Left ventricle myocardium inferior (tissue), 1 donor: ENCODE data around the gene LAMTOR2. TPM values are rescaled to one million over a fixed set of nuclear protein-coding genes. Genes with fewer than 3 reads are reported as not detected.
A peak's percentile ranks its signal among the peaks of the same experiment; 100 is the strongest.

Experiments used
- DNase-seq: peaks from one replicate; pipeline ENCODE4 v3.0.0-alpha.2; 2020
- H3K27ac ChIP-seq: fragments of 200-600 bp; replicated peaks from 2 replicates; pipeline ENCODE4 v1.8.0; 2021
- H3K27me3 ChIP-seq: fragments of 200-600 bp; 2 replicates; pipeline ENCODE4 v1.8.0; 2021; ENCODE audit warnings: low read depth
- H3K36me3 ChIP-seq: fragments of 200-600 bp; 2 replicates; pipeline ENCODE4 v1.8.0; 2021
- H3K4me1 ChIP-seq: fragments of 200-600 bp; 2 replicates; pipeline ENCODE4 v1.8.0; 2021
- H3K4me3 ChIP-seq: fragments of 200-600 bp; 2 replicates; pipeline ENCODE4 v1.8.0; 2021; ENCODE audit warnings: mild to moderate bottlenecking, moderate library complexity
- H3K9me3 ChIP-seq: fragments of 200-600 bp; replicated peaks from 2 replicates; pipeline ENCODE4 v1.8.0; 2021
- intact Hi-C: fragments of 100-400 bp; cut with micrococcal nuclease; formaldehyde crosslinking; loops from one replicate; pipeline ENCODE4 v1.11.0; 2022
- total RNA-seq: library from RNA; stranded (reverse); fragmentation: NEBNext Ultra II Directional; extraction: Animal tissue kit (Norgen Biotek cat#: 25700); gene quantifications from one replicate; pipeline ENCODE4 v1.2.1, GENCODE V29; 2021
- TF ChIP-seq, protein P1 (sequence below): fragments of 200-600 bp; IDR thresholded peaks from 2 replicates; pipeline ENCODE4 v1.8.0; 2021; ENCODE audit warnings: antibody characterized with exemption, mild to moderate bottlenecking, borderline replicate concordance
- donor health status: DM: no; HTN: yes; CAD: no; lungs with severe emphysema.

The LAMTOR2 gene
- total RNA-seq, 1 donor from 2014 or later, result 55.0 TPM

DNA sequence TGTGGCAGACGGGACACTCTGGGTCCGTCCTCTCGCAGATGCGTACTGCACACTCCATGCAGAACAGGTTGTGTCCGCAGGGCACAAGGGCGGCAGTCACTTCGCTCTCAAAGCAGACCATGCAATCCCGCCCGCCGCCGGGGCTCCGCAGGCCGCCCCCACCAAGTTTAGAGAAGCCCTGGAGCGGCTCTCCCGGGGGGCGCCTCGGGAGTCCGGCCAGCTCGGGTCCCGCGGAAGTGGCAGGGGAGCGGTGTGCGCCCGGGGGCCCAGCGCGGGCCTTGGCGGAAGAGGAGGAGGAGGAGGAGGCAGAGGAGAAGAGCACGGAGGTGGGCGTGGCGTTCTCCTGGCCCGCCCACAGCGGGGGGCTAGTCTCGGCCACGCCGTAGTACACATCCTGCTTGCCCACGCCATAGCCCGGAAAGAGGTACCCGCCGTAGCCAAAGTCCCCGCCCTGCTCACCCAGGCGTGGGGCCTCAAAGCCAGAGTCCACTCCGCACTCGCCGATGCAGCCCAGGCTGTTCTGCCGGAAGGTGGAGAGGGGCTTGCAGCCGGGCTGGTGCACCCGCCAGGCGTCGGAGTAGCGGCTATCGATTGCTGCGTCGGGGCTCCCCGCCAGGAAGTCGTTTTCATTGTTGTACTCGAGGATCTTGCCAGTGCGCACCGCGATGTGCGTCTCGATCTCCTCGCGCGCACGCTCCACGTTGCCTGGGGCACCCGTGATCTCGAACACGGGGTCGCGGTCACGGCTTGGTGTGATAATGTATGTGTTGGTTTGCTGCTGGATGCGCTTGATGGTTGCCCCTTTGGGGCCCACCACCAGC lies 22.2 kb downstream of the LAMTOR2 start:
- peak; percentile 43 for DNase-seq
- no peaks in the 10 kb centered on the region for H3K27me3 ChIP-seq
- H3K36me3 ChIP-seq, result no peaks in the 10 kb centered on the region
- H3K4me1 ChIP-seq, result peaks cover 27% of the 10 kb centered on the region
- no peaks in the 10 kb centered on the region for H3K9me3 ChIP-seq
- TF ChIP-seq, protein P1, sequence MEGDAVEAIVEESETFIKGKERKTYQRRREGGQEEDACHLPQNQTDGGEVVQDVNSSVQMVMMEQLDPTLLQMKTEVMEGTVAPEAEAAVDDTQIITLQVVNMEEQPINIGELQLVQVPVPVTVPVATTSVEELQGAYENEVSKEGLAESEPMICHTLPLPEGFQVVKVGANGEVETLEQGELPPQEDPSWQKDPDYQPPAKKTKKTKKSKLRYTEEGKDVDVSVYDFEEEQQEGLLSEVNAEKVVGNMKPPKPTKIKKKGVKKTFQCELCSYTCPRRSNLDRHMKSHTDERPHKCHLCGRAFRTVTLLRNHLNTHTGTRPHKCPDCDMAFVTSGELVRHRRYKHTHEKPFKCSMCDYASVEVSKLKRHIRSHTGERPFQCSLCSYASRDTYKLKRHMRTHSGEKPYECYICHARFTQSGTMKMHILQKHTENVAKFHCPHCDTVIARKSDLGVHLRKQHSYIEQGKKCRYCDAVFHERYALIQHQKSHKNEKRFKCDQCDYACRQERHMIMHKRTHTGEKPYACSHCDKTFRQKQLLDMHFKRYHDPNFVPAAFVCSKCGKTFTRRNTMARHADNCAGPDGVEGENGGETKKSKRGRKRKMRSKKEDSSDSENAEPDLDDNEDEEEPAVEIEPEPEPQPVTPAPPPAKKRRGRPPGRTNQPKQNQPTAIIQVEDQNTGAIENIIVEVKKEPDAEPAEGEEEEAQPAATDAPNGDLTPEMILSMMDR, result no peak
- peak overlapping the region; percentile 54 for H3K27ac ChIP-seq
- H3K4me3 ChIP-seq, result peak overlapping the region; percentile 68
- intact Hi-C loops, result no loop called here

DNA sequence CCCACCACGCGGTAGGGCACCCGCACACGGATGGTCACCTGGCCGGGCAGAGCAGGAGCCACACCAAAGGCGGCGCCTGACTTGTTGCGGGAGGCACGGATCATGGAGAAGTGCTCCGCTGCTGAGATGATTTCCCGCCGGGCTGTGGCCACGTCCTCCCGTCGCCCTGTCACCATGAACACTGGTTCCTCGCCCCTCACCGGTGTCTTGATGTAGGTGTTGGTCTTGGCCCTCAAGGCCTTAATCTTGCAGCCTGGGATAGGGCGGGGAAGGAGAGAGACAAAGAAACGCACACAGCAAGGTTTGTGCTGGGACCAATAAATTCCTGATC lies 22.8 kb downstream of the LAMTOR2 start:
- TF ChIP-seq, protein P1, result no peak
- no peaks in the 10 kb centered on the region for H3K36me3 ChIP-seq
- H3K27ac ChIP-seq, result peak overlapping the region; percentile 54
- H3K9me3 ChIP-seq, result no peaks in the 10 kb centered on the region
- no peak for DNase-seq
- H3K4me3 ChIP-seq, result no peak overlapping the region
- peaks cover 32% of the 10 kb centered on the region for H3K4me1 ChIP-seq
- no peaks in the 10 kb centered on the region for H3K27me3 ChIP-seq
- intact Hi-C loops, result no loop called here

DNA sequence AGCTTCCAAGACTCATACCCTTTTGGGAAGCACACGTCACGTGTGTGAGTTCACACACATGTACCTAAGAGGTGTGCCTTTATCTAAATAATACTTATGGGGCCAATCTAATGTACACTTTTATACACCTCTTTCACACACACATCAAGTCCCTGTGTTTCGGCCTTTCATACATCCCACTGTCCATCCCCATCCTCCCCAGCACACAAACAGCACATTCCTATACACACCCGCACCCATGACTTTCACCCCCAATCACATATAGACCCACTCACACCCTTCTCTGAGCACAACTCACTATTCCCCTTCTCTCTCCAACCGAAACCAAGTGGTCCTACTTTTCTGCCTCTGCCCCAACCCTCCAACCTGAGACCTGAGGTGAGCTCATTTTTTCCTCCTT lies 24.1 kb downstream of the LAMTOR2 start:
- DNase-seq, result no peak
- no peaks in the 10 kb centered on the region for H3K36me3 ChIP-seq
- H3K9me3 ChIP-seq, result no peaks in the 10 kb centered on the region
- no peak overlapping the region for H3K4me3 ChIP-seq
- H3K4me1 ChIP-seq, result peaks cover 46% of the 10 kb centered on the region
- intact Hi-C loops, result no loop called here
- H3K27me3 ChIP-seq, result no peaks in the 10 kb centered on the region
- TF ChIP-seq, protein P1, result no peak
- no peak overlapping the region for H3K27ac ChIP-seq

DNA sequence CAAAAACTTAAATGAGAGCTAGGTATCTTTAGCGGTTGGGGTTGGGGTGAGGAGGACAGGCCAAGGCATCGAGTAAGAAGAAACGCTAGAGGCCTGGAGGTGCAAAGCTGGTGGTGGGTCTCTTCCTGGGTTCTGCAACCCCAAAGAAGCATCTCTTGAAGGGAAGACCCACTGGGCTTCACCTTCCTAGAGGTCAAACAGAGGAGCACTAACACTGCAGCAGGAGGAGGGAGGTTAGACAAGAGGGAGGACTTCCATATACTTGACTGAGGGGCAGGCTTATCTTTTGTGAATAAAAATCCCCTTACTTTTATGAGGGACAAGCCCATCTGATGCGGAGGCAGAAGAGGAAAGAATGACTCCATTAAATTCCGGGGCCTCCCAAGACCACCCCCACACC lies 25.2 kb downstream of the LAMTOR2 start:
- Histone ChIP-seq H3K4me1 (peaks cover 49% of the 10 kb centered on the region), H3K4me3 (no peak overlapping the region), H3K27ac (no peak overlapping the region), H3K9me3 (no peaks in the 10 kb centered on the region), H3K27me3 (no peaks in the 10 kb centered on the region), H3K36me3 (no peaks in the 10 kb centered on the region)
- TF ChIP-seq, protein P1, result no peak
- DNase-seq, result no peak
- intact Hi-C loops, result no loop called here

DNA sequence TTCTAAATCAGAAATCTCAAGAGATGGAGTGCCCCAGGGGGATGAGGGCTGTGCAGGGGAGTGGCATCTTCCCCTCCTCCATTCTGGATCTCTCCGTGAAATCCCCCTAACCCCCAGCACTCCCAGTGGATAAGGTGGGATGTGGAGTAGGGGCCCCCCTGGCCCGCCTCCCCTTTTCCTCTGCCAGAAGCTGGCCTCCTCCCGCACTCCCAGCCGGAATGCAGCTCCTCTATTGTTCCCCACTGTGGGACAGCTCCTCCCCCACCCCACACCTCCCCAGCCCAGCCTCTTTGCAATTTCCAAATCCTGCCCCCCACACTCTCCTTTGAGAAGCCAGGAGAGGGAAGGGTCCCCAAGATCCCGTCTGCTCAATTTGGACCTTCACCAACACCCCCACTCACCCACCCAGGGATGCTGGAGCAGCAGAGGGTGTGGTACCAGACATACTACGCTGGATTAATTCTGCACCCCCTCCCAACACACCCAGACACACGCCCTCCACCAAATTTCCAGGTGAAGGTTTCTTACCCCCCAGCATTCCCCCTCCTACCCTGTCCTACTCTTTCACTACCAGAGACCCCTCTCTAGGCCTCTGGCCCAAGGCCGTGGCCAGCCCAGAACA lies 25.8 kb downstream of the LAMTOR2 start:
- intact Hi-C loops, result no loop called here
- peaks cover 43% of the 10 kb centered on the region for H3K4me1 ChIP-seq
- no peak overlapping the region for H3K27ac ChIP-seq
- DNase-seq, result no peak
- no peak overlapping the region for H3K4me3 ChIP-seq
- H3K27me3 ChIP-seq, result no peaks in the 10 kb centered on the region
- H3K9me3 ChIP-seq, result no peaks in the 10 kb centered on the region
- TF ChIP-seq, protein P1, result no peak
- no peaks in the 10 kb centered on the region for H3K36me3 ChIP-seq
